Kidney (tissue), 14 donors: ENCODE measurements around the gene RNF212. TPM values are rescaled to one million over a fixed set of nuclear protein-coding genes. Genes with fewer than 3 reads are reported as not detected.

Experiments
- DNase-seq, 5 donors: peaks; one replicate each; pipeline ENCODE4 v3.0.0-alpha.2; 2013 to 2020
- FAIRE-seq: peaks from 2 replicates; lab custom pipeline; 2012; peaks lifted over from hg19 to GRCh38; lab: Jason Lieb, UNC
- H3K27ac ChIP-seq, 2 donors: one replicate each; pipeline ENCODE4 v1.7.0; 2013; ENCODE audit warnings: low read depth in 2 of 2, low read length in 2 of 2, inconsistent platforms in 1 of 2
- H3K27me3 ChIP-seq: one replicate; pipeline ENCODE4 v1.7.1; 2013; ENCODE audit warnings: low read length, inconsistent platforms; ENCODE audit not compliant: control insufficient read depth, insufficient read depth
- H3K36me3 ChIP-seq, 3 donors: one replicate each; pipeline versions ENCODE4 v1.7.0 to v1.7.1; 2013; ENCODE audit warnings: low read length in 3 of 3, control low read depth in 1 of 3, inconsistent platforms in 1 of 3; ENCODE audit not compliant: insufficient read depth in 3 of 3, control insufficient read depth in 2 of 3
- H3K4me1 ChIP-seq, 3 donors: one replicate each; pipeline versions ENCODE4 v1.7.0 to v1.7.1; 2013; ENCODE audit warnings: low read length in 3 of 3, inconsistent platforms in 1 of 3, low read depth in 1 of 3; ENCODE audit not compliant: control insufficient read depth in 2 of 3, insufficient read depth in 2 of 3
- H3K4me3 ChIP-seq, 3 donors: one replicate each; pipeline versions ENCODE4 v1.7.0 to v1.8.1; 2013; ENCODE audit warnings: low read length in 3 of 3, control low read depth in 1 of 3, inconsistent platforms in 1 of 3
- H3K9ac ChIP-seq, 3 donors: one replicate each; pipeline versions ENCODE4 v1.7.0 to v1.7.1; 2013; ENCODE audit warnings: low read length in 3 of 3, control low read depth in 1 of 3, inconsistent platforms in 1 of 3
- H3K9me3 ChIP-seq, 3 donors: one replicate each; pipeline versions ENCODE4 v1.7.0 to v1.7.1; 2013; ENCODE audit warnings: low read length in 3 of 3, control low read depth in 1 of 3, inconsistent platforms in 1 of 3; ENCODE audit not compliant: control insufficient read depth in 2 of 3, insufficient read depth in 1 of 3
- CTCF ChIP-seq: IDR thresholded peaks from 3 replicates; pipeline ENCODE4 v1.5.1; 2012; ENCODE audit warnings: mild to moderate bottlenecking, moderate library complexity, borderline replicate concordance; ENCODE audit not compliant: insufficient read depth; ENCODE audit errors: extremely low read depth
- intact Hi-C: fragments of 100-400 bp; cut with DNase I; formaldehyde crosslinking; loops from one replicate; pipeline ENCODE4 v1.11.1; 2022
- polyA plus RNA-seq: library from polyadenylated mRNA; stranded (reverse); fragments of 350-450 nt; fragmentation: Illumina TruSeq; extraction: RNeasy Lipid Tissue Mini Kit (QIAGEN cat#74804); gene quantifications from one replicate; pipeline ENCODE4 v1.2.3, GENCODE V29; 2014; ENCODE audit warnings: low read depth, low replicate concordance; ENCODE audit not compliant: insufficient read depth
- total RNA-seq: library from RNA; stranded (reverse); fragmentation: NEBNext Ultra II Directional; extraction: Animal tissue kit (Norgen Biotek cat#: 25700); gene quantifications from one replicate; pipeline ENCODE4 v1.2.1, GENCODE V29; 2021
- donor health status: control.
- donor health status: control.
- donor health status: control.
- donor health status: control.
- donor health status: control.
- donor health status: DM: yes; HTN: yes; CAD: no.
- donor health status: Normal renal cell carcinoma (clear cell type).

Gene RNF212
- total and polyA plus RNA-seq, 2 donors from 2014 or later: 5.3 to 20.8 TPM

- TF ChIP-seq CTCF: no peak
- FAIRE-seq: no peak
- no peaks in the 10 kb centered on the region for H3K27me3 ChIP-seq
- H3K27ac ChIP-seq: no peak overlapping the region
- DNase-seq: no peak
- peaks cover 0 to 4% (median 0%) of the 10 kb centered on the region in 3 donors for H3K4me1 ChIP-seq
- no peak overlapping the region for H3K4me3 ChIP-seq
- H3K9me3 ChIP-seq: no peaks in the 10 kb centered on the region
- H3K9ac ChIP-seq: no peak overlapping the region
- intact Hi-C loops: no loop called here
- H3K36me3 ChIP-seq: peaks cover 9 to 10% (median 9%) of the 10 kb centered on the region in 3 donors
Measured at GRCh38 chr4:1022739-1023066, 90.7 kb downstream of the RNF212 start.

- H3K4me3 ChIP-seq: no peak overlapping the region
- H3K36me3 ChIP-seq: peaks cover 9 to 10% (median 9%) of the 10 kb centered on the region in 3 donors
- FAIRE-seq (no peak), DNase-seq (no peak)
- H3K27me3 ChIP-seq: no peaks in the 10 kb centered on the region
- H3K9me3 ChIP-seq: no peaks in the 10 kb centered on the region
- intact Hi-C loops: no loop called here
- H3K27ac ChIP-seq: no peak overlapping the region
- peaks cover 0 to 4% (median 0%) of the 10 kb centered on the region in 3 donors for H3K4me1 ChIP-seq
- no peak overlapping the region for H3K9ac ChIP-seq
- TF ChIP-seq CTCF: no peak
Measured at GRCh38 chr4:1022051-1022738, 91.2 kb downstream of the RNF212 start.

Other genes starting within 250 kb of the RNF212 start
- 124 TPM for gene GAK, start 181.2 kb downstream of the RNF212 start, total RNA-seq
- 92.0 TPM for gene GAK, start 181.2 kb downstream of the RNF212 start, polyA plus RNA-seq
- gene TMEM175, start 181.1 kb downstream of the RNF212 start, total RNA-seq: 31.1 TPM
- 26.0 TPM for gene TMEM175, start 181.1 kb downstream of the RNF212 start, polyA plus RNA-seq
- gene DGKQ, start 140.0 kb downstream of the RNF212 start, total RNA-seq: 13.7 TPM
- gene DGKQ, start 140.0 kb downstream of the RNF212 start, polyA plus RNA-seq: 3.5 TPM
- gene IDUA, start 126.5 kb downstream of the RNF212 start, total RNA-seq: 58.5 TPM
- gene IDUA, start 126.5 kb downstream of the RNF212 start, polyA plus RNA-seq: 11.9 TPM
- gene SLC26A1, start 120.2 kb downstream of the RNF212 start, total RNA-seq: 2.9 TPM
- gene SLC26A1, start 120.2 kb downstream of the RNF212 start, polyA plus RNA-seq: 10.2 TPM
- 25.5 TPM for gene FGFRL1, start 101.9 kb downstream of the RNF212 start, total RNA-seq
- gene FGFRL1, start 101.9 kb downstream of the RNF212 start, polyA plus RNA-seq: 22.0 TPM
- 116 TPM for gene SPON2, start 59.0 kb upstream of the RNF212 start, total RNA-seq
- 16.7 TPM for gene SPON2, start 59.0 kb upstream of the RNF212 start, polyA plus RNA-seq
- 170 TPM for gene CTBP1, start 135.6 kb upstream of the RNF212 start, total RNA-seq
- 96.1 TPM for gene CTBP1, start 135.6 kb upstream of the RNF212 start, polyA plus RNA-seq
- gene MAEA, start 176.3 kb upstream of the RNF212 start, total RNA-seq: 75.2 TPM
- 65.0 TPM for gene MAEA, start 176.3 kb upstream of the RNF212 start, polyA plus RNA-seq
- 32.5 TPM for gene UVSSA, start 233.6 kb upstream of the RNF212 start, total RNA-seq
- gene UVSSA, start 233.6 kb upstream of the RNF212 start, polyA plus RNA-seq: 5.2 TPM